ENCODE results near the gene SLITRK1.

SLITRK1 gene

DNA sequence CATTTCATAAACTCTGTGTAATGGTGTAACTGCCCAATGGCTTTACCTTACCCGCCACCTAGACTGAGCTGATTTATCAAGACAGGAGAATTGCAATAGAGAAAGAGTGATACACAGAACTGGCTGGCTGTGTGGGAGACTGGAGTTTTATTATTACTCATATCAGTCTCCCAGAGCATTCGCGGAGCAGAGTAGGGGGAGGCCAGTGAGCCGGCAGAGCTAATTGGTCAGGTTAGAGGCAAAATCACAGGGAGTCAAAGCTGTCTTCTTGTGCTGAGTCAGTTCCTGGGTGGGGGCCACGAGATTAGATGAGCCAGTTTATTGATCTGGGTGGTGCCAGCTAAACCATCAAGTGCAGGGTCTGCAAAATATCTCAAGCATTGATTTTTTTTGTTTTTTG, 23.4 kb upstream of the SLITRK1 start:
- H3K4me3 ChIP-seq (replicated peaks; ENCODE audit: low read depth, low read length), result no peak overlapping the region
- TF ChIP-seq, protein P1, sequence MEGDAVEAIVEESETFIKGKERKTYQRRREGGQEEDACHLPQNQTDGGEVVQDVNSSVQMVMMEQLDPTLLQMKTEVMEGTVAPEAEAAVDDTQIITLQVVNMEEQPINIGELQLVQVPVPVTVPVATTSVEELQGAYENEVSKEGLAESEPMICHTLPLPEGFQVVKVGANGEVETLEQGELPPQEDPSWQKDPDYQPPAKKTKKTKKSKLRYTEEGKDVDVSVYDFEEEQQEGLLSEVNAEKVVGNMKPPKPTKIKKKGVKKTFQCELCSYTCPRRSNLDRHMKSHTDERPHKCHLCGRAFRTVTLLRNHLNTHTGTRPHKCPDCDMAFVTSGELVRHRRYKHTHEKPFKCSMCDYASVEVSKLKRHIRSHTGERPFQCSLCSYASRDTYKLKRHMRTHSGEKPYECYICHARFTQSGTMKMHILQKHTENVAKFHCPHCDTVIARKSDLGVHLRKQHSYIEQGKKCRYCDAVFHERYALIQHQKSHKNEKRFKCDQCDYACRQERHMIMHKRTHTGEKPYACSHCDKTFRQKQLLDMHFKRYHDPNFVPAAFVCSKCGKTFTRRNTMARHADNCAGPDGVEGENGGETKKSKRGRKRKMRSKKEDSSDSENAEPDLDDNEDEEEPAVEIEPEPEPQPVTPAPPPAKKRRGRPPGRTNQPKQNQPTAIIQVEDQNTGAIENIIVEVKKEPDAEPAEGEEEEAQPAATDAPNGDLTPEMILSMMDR (IDR thresholded peaks at IDR 0.05; ENCODE audit: low read length, missing control alignments), result no peak
- no peak for DNase-seq (ENCODE audit: low read depth)

DNA sequence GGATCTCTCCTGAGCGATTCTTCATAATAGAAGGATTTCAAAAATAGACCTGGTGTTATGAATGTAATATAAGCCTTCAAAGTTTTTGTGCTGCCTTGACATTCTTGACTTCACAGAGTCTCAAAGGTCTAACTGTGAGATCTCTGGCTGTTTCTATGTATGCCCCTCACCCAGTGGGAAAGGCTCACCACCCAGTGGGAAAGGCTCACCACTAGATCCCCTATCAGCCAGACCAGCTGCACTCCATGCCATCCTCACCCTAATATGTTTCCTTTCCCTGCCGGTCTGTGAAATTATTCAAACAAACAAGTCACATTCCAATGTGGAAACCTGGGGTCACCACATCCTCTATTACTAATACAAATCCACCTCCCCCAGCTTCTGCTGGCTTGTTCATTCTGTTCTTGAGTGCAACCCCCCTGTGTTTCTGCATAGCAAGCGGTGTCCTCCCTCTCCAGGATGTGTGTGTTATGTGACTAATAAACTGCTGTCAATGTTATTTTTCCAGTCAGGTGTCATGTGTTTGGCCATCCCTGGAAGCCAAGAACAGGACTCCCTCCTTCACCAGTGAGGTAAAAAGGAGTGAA, 13.8 kb upstream of the SLITRK1 start:
- H3K4me3 ChIP-seq (replicated peaks; ENCODE audit: low read depth, low read length), result no peak overlapping the region
- TF ChIP-seq, protein P1 (IDR thresholded peaks at IDR 0.05; ENCODE audit: low read length, missing control alignments), result no peak
- DNase-seq (ENCODE audit: low read depth), result peak; percentile 17

DNA sequence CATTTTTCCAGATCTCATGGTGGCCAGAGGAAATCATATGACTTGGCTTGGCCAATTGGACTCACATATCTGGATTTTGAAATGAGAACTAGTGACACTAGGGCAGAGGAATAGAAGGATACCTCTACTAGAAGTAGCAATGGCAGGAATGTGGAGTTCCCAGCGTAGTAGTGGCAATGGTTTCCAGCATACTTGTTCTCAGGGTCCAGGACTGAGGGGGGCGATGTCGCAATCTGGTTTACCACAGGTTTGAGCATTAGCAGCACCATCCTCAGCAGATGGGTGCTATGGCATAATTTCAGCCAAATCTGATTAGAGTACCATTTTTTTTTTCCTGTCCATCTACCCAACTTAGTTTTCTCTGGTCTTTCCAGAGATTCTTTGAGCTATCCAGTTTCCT, 8.1 kb upstream of the SLITRK1 start:
- no peak for DNase-seq (ENCODE audit: low read depth)
- H3K4me3 ChIP-seq (replicated peaks; ENCODE audit: low read depth, low read length), result no peak overlapping the region
- TF ChIP-seq, protein P1 (IDR thresholded peaks at IDR 0.05; ENCODE audit: low read length, missing control alignments), result no peak

DNA sequence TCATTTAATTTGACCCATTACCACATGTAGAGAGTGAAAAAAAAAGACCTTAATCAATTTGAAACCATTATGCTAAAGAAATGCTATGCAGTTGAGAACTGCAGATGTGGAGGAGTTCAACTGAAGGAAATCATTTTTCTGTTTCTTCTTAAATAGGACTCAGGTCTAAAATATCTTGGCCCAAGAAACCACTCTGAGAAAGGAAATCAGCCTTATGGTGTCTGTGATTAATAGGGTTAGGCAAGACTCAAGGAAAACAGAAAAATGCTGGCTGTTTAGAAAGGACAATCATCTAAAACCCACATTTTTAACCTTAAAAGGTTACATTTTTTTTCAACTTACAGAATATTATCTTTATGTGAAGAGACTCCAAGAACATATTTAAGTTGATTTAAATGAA, 1.9 kb upstream of the SLITRK1 start:
- no peak for DNase-seq (ENCODE audit: low read depth)
- TF ChIP-seq, protein P1 (IDR thresholded peaks at IDR 0.05; ENCODE audit: low read length, missing control alignments), result no peak
- no peak overlapping the region for H3K4me3 ChIP-seq (replicated peaks; ENCODE audit: low read depth, low read length)

DNA sequence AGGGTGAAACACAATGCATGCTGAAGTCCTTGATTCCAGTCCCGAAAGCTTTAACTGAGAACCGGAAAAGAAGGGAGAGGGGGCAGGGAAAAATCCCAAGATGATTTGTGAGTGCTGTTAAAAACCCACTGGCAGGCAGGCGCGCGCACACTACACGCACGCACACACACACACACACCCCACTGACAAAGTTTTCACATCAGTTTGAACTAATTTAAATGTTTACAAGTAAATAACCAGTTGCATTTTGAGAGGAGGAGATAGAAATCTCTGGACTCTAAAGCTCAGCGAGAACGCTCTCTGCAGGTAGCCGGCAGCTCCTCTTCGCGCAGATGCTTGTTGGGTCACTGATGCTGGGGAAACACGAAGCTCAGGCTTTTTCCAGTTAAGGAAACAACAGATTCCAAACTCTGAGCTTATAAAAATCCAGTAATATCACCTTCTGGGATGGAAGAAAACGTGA, 818 bp upstream of the SLITRK1 start:
- TF ChIP-seq, protein P1 (IDR thresholded peaks at IDR 0.05; ENCODE audit: low read length, missing control alignments), result no peak
- DNase-seq (ENCODE audit: low read depth), result no peak
- no peak overlapping the region for H3K4me3 ChIP-seq (replicated peaks; ENCODE audit: low read depth, low read length)

DNA sequence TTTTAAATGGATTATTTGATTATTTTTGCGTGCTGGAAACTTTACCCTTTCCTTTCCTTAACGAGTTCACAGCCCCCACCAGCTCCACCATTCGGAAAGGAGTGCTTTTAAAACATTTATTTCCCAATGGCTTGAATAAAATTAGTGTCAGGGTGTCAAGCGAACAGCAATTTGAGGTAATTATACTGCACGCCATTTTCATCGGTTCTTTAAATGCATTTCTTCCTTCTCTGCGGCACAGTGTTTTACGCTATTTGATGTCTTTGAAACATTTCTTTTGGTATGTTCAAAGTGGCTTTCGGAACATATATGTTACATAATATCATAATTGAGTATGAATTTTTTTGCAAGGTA, 309 bp upstream of the SLITRK1 start:
- TF ChIP-seq, protein P1 (IDR thresholded peaks at IDR 0.05; ENCODE audit: low read length, missing control alignments), result no peak
- H3K4me3 ChIP-seq (replicated peaks; ENCODE audit: low read depth, low read length), result no peak overlapping the region
- no peak for DNase-seq (ENCODE audit: low read depth)

DNA sequence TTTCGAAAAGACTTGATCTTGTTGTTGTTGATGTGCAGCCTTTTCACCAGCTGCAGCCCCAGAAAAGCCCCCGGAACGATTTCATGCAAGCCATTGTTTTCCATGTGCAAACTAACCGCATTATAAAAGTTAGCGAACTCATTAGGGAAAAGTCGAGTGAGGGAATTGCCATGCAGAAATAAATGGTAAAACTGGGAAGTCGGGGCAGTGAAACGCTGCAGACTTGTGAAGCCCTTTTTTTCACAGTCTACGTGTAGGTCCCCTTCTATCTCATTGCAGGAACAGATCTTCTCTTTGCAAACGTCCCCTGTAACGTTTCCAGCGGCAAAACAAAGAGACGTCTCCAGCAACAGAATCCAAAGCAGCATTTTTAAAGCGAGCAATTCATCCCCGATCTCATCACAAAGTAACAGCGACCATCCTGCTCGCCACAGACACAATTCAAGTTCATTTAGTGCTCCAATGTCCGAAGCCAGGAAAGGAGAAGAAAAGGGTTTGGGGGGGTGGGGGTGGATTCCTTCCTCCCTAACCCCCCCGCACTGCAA, 1.1 kb downstream of the SLITRK1 start:
- H3K4me3 ChIP-seq (replicated peaks; ENCODE audit: low read depth, low read length), result no peak overlapping the region
- TF ChIP-seq, protein P1 (IDR thresholded peaks at IDR 0.05; ENCODE audit: low read length, missing control alignments), result no peak
- no peak for DNase-seq (ENCODE audit: low read depth)
